Smooth muscle cell (in vitro differentiated cells): Measurements from ENCODE around the gene SLC41A2. TPM values are rescaled to one million over a fixed set of nuclear protein-coding genes. Genes with fewer than 3 reads are reported as not detected.
"Not testable (repeated sequence)": the region's sequence is repeated elsewhere in the genome, so short reads cannot be mapped to it uniquely, and the experiment has no call there.

ENCODE experiments used
- DNase-seq: peaks from one replicate; lab custom pipeline; 2025; ENCODE audit not compliant: unreplicated experiment; lab: John Stamatoyannopoulos, UW
- H2AFZ ChIP-seq: fragments of 200-600 bp; sonication (generic); 2 replicates; pipeline ENCODE4 v1.6.0; 2016; ENCODE audit warnings: antibody characterized with exemption, low read depth, mild to moderate bottlenecking
- H3F3A ChIP-seq: fragments of 200-600 bp; sonication (generic); 2 replicates; pipeline ENCODE4 v1.6.0; 2017; ENCODE audit warnings: antibody characterized with exemption, low read depth
- H3K27ac ChIP-seq: fragments of 200-600 bp; sonication (generic); 2 replicates; pipeline ENCODE4 v1.5.1; 2016; ENCODE audit warnings: low read depth, mild to moderate bottlenecking
- H3K27me3 ChIP-seq: fragments of 200-600 bp; sonication (generic); 2 replicates; pipeline ENCODE4 v1.6.1; 2016; ENCODE audit warnings: low read depth, mild to moderate bottlenecking
- H3K36me3 ChIP-seq: fragments of 200-600 bp; sonication (generic); 2 replicates; pipeline ENCODE4 v1.5.1; 2016; ENCODE audit warnings: low read depth
- H3K4me1 ChIP-seq: fragments of 200-600 bp; sonication (generic); 2 replicates; pipeline ENCODE4 v1.5.1; 2016; ENCODE audit warnings: low read depth
- H3K4me2 ChIP-seq: fragments of 200-600 bp; sonication (generic); 2 replicates; pipeline ENCODE4 v1.6.0; 2016; ENCODE audit warnings: mild to moderate bottlenecking
- H3K4me3 ChIP-seq: fragments of 200-600 bp; sonication (generic); 2 replicates; pipeline ENCODE4 v1.5.1; 2016; ENCODE audit warnings: mild to moderate bottlenecking
- H3K79me2 ChIP-seq: fragments of 200-600 bp; sonication (generic); 2 replicates; pipeline ENCODE4 v1.6.0; 2016; ENCODE audit warnings: low read depth, mild to moderate bottlenecking
- H3K9ac ChIP-seq: fragments of 200-600 bp; sonication (generic); 2 replicates; pipeline ENCODE4 v1.6.0; 2016; ENCODE audit warnings: low read depth
- H3K9me3 ChIP-seq: fragments of 200-600 bp; sonication (generic); replicated peaks from 2 replicates; pipeline ENCODE4 v1.5.1; 2016; ENCODE audit warnings: low read depth
- H4K20me1 ChIP-seq: fragments of 200-600 bp; sonication (generic); 2 replicates; pipeline ENCODE4 v1.6.0; 2016; ENCODE audit warnings: low read depth
- CTCF ChIP-seq: fragments of 200-600 bp; sonication (generic); IDR thresholded peaks from 2 replicates; pipeline ENCODE4 v1.5.1; 2017; ENCODE audit warnings: borderline replicate concordance, mild to moderate bottlenecking, antibody characterized with exemption; ENCODE audit not compliant: insufficient read depth, poor library complexity, severe bottlenecking
- WGBS: methylation state at CpG from one replicate; pipeline ENCODE4 v1.1.7; 2016; ENCODE audit warnings: low lambda C conversion rate; 5-methylcytosine and 5-hydroxymethylcytosine counted together
- polyA plus RNA-seq: library from polyadenylated mRNA; unstranded; fragments of >200 nt; fragmentation: Nextera tagmentation; extraction: Ambion mirVana; gene quantifications from 2 replicates; pipeline ENCODE4 v1.2.1, GENCODE V29; 2016
- total RNA-seq: library from RNA; depleted of rRNA; stranded (reverse); fragments of >200 nt; gene quantifications from 2 replicates; pipeline ENCODE4 v1.2.3, GENCODE V29; 2014

SLC41A2 gene
- total and polyA plus RNA-seq, 2 experiments from 2014 or later = 2.6 to 11.4 TPM

GRCh38 chr12:104953323-104953722 is 4.8 kb downstream of the SLC41A2 start:
- Histone ChIP-seq H3K4me1 (no peaks in the 10 kb centered on the region), H3K36me3 (no peaks in the 10 kb centered on the region), H3K4me2 (no peak overlapping the region), H3K9me3 (no peaks in the 10 kb centered on the region), H3K4me3 (no peak overlapping the region), H2AFZ (no peak overlapping the region), H3K27ac (no peak overlapping the region), H3K9ac (no peak overlapping the region), H3F3A (no peaks in the 10 kb centered on the region), H3K27me3 (peaks cover 8% of the 10 kb centered on the region), H3K79me2 (no peaks in the 10 kb centered on the region), H4K20me1 (no peaks in the 10 kb centered on the region)
- no peak for DNase-seq
- TF ChIP-seq CTCF = no peak
- 82% methylated on average over 2 of the region's 2 CpGs for WGBS

- Histone ChIP-seq H3K79me2 (no peaks in the 10 kb centered on the region), H3K36me3 (no peaks in the 10 kb centered on the region), H4K20me1 (no peaks in the 10 kb centered on the region), H3K9me3 (no peaks in the 10 kb centered on the region), H2AFZ (no peak overlapping the region), H3F3A (no peaks in the 10 kb centered on the region), H3K4me3 (no peak overlapping the region), H3K27me3 (peaks cover 8% of the 10 kb centered on the region), H3K4me2 (no peak overlapping the region), H3K27ac (no peak overlapping the region), H3K9ac (no peak overlapping the region), H3K4me1 (no peaks in the 10 kb centered on the region)
- no peak for DNase-seq
- no peak for TF ChIP-seq CTCF
- 91% methylated on average over 3 of the region's 3 CpGs for WGBS
Observed at GRCh38 chr12:104952816-104953215, 5.3 kb downstream of the SLC41A2 start.

GRCh38 chr12:104951759-104952509 is 6.2 kb downstream of the SLC41A2 start:
- Histone ChIP-seq H3K4me3 (no peak overlapping the region), H2AFZ (no peak overlapping the region), H3K36me3 (no peaks in the 10 kb centered on the region), H3K4me2 (no peak overlapping the region), H3K4me1 (no peaks in the 10 kb centered on the region), H4K20me1 (no peaks in the 10 kb centered on the region), H3K9ac (no peak overlapping the region), H3K79me2 (no peaks in the 10 kb centered on the region), H3F3A (no peaks in the 10 kb centered on the region), H3K27me3 (peaks cover 8% of the 10 kb centered on the region), H3K27ac (no peak overlapping the region), H3K9me3 (no peaks in the 10 kb centered on the region)
- WGBS = 91% methylated on average over 5 of the region's 5 CpGs
- DNase-seq = no peak
- TF ChIP-seq CTCF = no peak

DNA sequence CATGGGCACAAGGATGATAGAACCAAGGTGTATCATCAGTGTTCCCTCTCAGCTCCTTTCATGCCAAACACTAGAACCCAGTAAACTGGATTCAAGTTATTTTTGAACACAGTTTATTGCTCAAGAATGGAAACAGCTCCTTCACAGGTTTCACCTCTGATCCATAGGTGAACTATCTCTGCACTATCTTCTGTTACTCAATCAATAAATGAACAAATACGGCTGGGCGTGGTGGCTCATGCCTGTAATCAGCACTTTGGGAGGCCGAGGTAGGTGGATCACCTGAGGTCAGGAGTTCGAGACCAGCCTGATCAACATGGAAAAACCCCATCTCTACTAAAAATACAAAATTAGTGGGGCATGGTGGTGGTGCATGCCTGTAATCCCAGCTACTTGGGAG is 9.4 kb downstream of the SLC41A2 start:
- H3K27me3 ChIP-seq, H4K20me1 ChIP-seq, H3K9ac ChIP-seq, H3K9me3 ChIP-seq, H3K27ac ChIP-seq, H3K4me1 ChIP-seq, H3F3A ChIP-seq, DNase-seq, H3K36me3 ChIP-seq, H2AFZ ChIP-seq, H3K4me3 ChIP-seq, H3K79me2 ChIP-seq, H3K4me2 ChIP-seq: not testable (repeated sequence)
- WGBS = 93% methylated on average over 4 of the region's 4 CpGs
